ENCODE results near the gene OR13C9.
"Not testable (repeated sequence)": the region's sequence is repeated elsewhere in the genome, so short reads cannot be mapped to it uniquely, and the experiment has no call there.

The OR13C9 gene

GRCh38 chr9:104618104-104618503 is at the start of gene OR13C9:
Gene OR13C9, minus strand, starts transcription at chr9:104618204. Its CDS starts 0 bp downstream, at chr9:104618204.
- no peak for DNase-seq (ENCODE audit: low spot score)

- DNase-seq (ENCODE audit: low spot score), result no peak
Measured at GRCh38 chr9:104658496-104659195, 40.6 kb upstream of the OR13C9 start.

- DNase-seq (ENCODE audit: low spot score), result no peak
Measured at GRCh38 chr9:104635456-104635855, 17.5 kb upstream of the OR13C9 start.

- no peak for DNase-seq (ENCODE audit: low spot score)
Measured at GRCh38 chr9:104633976-104634520, 16.0 kb upstream of the OR13C9 start.

GRCh38 chr9:104625964-104626363 is 8.0 kb upstream of the OR13C9 start:
- not testable (repeated sequence) for DNase-seq (ENCODE audit: low spot score)

- DNase-seq (ENCODE audit: low spot score), result no peak
Measured at GRCh38 chr9:104617418-104617817, 586 bp downstream of the OR13C9 start.

- DNase-seq (ENCODE audit: low spot score), result no peak
Measured at GRCh38 chr9:104611213-104611612, 6.8 kb downstream of the OR13C9 start.

GRCh38 chr9:104608336-104608735 is 9.7 kb downstream of the OR13C9 start:
- no peak for DNase-seq (ENCODE audit: low spot score)

- DNase-seq (ENCODE audit: low spot score), result no peak
Measured at GRCh38 chr9:104606152-104606551, 11.9 kb downstream of the OR13C9 start.

GRCh38 chr9:104605527-104605926 is 12.5 kb downstream of the OR13C9 start, which contains the start of gene OR13C2:
Gene OR13C2, minus strand, starts transcription at chr9:104605627. Its CDS starts 0 bp downstream, at chr9:104605627.
- DNase-seq (ENCODE audit: low spot score), result not testable (repeated sequence)

GRCh38 chr9:104604801-104605200 is 13.2 kb downstream of the OR13C9 start:
- no peak for DNase-seq (ENCODE audit: low spot score)

GRCh38 chr9:104599313-104599712 is 18.7 kb downstream of the OR13C9 start, which contains the start of gene OR13C5:
Gene OR13C5, minus strand, starts transcription at chr9:104599413. Its CDS starts 0 bp downstream, at chr9:104599413.
- DNase-seq (ENCODE audit: low spot score), result not testable (repeated sequence)

GRCh38 chr9:104598749-104599148 is 19.3 kb downstream of the OR13C9 start:
- DNase-seq (ENCODE audit: low spot score), result not testable (repeated sequence)

GRCh38 chr9:104589626-104590025 is 28.4 kb downstream of the OR13C9 start:
- DNase-seq (ENCODE audit: low spot score), result no peak

- DNase-seq (ENCODE audit: low spot score), result peak; percentile 19
Measured at GRCh38 chr9:104586496-104587180, 31.4 kb downstream of the OR13C9 start.

GRCh38 chr9:104580562-104580961 is 37.4 kb downstream of the OR13C9 start:
- no peak for DNase-seq (ENCODE audit: low spot score)

GRCh38 chr9:104577263-104577662 is 40.7 kb downstream of the OR13C9 start:
- DNase-seq (ENCODE audit: low spot score), result no peak

- DNase-seq (ENCODE audit: low spot score), result no peak
Measured at GRCh38 chr9:104575456-104575855, 42.5 kb downstream of the OR13C9 start.

- DNase-seq (ENCODE audit: low spot score), result no peak
Measured at GRCh38 chr9:104572612-104573011, 45.4 kb downstream of the OR13C9 start.

- no peak for DNase-seq (ENCODE audit: low spot score)
Measured at GRCh38 chr9:104568868-104569267, 49.1 kb downstream of the OR13C9 start, which contains the start of gene OR13C8. Gene OR13C8, plus strand, starts transcription at chr9:104569168. Its CDS starts 0 bp downstream, at chr9:104569168.
